Measurements from ENCODE around the gene TRIM16.
"Not testable (repeated sequence)": the region's sequence is repeated elsewhere in the genome, so short reads cannot be mapped to it uniquely, and the experiment has no call there.

TRIM16 gene

DNA sequence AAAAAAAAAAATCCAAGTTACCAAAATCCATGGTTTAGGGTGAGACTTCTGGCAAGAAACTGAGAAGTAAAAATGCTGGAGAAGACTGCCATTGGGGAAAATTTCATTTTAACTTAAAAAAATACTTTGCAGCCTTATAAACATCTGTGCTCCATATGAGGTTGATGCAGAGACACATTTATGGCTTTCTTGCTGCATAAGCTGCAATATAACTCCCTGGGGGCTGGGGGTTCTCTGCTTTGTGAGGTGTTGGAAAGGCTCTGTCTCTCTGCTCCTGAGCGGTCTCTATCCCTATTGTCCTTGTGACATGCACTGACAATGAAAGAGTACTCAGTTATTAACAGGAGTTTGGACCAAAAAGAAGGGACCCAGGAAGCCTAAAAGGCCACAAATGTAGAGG, 71.0 kb downstream of the TRIM16 start:
- not testable (repeated sequence) for DNase-seq

DNA sequence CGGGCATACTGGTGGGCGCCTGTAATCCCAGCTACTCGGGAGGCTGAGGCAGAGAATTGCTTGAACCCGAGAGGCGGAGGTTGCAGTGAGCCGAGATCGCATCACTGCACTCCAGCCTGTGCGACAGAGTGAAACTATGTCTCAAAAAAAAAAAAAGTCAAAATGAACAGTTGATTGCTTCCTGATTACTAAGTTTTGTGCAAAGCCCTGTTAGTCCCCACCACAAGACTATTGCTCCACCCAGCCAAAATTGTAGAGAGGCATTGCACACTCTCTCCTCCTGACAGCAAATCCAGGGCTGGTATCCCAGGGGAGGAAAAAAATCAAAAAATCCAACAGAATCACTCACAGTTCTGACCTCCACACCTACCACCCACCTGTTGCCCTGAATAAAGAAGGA, 91.2 kb downstream of the TRIM16 start:
- DNase-seq = not testable (repeated sequence)

DNA sequence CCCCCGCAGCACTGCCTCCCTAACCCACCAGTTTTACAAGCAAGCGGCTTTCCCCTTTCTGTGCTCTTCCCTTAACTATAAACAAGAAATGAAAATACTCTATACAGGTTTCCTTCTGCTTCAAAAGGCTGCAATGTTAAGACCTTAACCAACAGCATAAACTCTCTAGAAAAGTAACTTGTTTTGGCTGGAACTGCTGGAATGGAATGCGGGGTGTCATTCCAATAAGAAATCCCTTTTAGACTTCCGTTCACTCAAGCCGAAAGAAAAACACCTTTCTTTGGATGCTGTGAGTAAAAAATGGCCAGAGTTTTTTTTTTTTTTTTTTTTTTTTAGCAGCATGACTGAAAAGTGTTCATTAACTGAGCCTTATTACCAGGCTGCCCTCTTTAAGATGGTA, 92.1 kb downstream of the TRIM16 start:
- not testable (repeated sequence) for DNase-seq

DNA sequence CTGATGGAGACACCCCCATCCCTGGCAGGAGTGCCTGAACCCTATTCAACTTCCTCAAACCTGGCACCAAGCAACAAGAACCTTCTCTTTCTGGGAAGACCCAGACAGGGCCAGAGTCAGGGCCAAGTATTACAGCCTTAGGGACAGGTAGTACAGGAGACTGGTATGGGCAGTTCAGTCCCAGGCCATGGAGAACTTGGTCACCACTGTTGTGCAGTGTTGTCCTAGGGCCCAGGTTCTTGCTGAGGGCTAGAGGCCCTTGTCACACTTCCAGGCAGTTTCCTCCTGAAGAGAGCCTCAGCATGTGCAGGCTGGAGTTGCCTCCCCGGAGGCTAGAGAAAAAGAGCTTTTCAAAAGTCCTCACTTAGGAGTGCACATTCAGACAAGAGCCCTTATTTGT, 93.3 kb downstream of the TRIM16 start:
- not testable (repeated sequence) for DNase-seq

DNA sequence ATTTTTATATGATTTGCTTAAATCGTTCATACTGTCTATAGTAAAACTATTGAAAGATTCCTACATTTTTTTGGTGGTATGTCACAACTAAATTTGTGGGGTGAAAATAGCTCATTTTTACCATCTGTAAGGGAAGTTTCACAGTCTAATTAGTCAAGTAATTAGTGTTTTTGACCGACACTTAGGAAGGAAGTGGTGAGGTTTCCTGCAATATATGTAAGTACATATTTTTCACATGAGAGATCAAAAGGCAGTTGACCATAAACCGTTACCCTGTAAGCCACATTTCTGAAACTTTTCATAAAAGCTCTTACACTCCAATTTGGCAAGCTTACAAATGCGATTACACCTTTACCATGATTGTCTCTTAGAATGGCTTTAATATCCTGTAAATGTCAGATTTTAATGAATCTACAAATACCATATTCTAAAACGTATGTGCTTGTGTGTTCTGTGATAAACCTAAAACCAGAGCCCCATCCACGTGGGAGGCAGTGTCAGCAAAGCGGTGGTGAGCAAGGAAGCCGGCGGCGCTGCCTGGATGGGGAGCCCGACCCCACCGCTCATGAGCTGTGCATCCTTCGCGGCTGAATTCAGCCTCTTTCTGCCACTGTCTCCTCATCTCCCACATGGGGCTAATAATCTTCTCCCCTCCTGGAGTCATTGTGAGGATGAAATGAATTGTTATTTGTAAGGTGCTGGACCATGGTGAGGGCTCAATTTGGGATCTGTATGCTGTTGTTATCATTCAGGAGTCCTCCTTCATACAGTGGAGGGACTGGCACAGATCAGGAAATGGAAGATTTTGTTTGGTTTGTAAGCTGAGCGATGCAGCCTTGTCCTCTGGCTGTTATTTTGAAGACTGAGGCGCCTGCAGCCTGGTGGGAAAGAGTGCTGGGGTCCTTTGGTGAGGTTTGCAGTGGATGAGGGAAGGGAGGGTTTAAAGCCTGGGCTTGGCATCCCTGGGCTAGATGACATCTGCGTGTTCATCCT, 94.3 kb downstream of the TRIM16 start:
- not testable (repeated sequence) for DNase-seq

DNA sequence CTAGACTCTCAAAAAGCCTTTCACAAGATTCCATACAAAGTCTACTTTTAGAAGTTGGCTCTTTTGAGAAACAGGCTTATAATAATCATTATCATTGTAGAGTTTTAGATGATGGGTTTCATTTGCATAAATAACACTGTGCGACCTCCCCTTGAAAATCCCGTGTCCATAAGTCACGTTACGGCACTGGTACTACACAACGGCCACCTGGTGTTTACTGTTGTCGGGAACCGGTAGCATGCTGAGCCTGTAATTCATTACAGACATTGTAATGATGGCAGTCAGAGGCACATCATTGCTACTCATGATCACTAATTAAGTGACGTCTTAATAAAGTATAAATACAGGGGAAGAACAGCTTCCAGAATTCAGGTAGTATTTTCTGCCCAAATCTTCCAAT, 96.1 kb downstream of the TRIM16 start:
- DNase-seq = not testable (repeated sequence)

DNA sequence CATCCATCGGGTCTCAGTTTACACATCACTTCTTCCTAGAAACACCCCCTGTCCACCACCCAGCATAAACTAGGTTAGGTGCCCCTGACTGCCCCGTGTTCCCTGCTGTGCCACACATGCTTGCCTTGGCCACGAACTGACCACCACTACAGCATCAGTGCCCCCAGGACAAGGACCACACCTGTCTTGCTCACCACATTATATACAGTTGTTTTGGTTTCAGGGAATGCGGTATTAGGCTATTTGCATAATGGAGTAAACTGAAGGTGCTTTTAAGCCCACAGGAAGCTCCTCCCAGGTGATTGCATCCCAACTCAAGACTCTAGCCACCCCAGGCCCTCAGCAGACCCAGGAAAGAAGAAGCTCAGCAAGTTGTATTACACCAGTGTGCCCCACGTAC, 100.8 kb downstream of the TRIM16 start:
- not testable (repeated sequence) for DNase-seq

DNA sequence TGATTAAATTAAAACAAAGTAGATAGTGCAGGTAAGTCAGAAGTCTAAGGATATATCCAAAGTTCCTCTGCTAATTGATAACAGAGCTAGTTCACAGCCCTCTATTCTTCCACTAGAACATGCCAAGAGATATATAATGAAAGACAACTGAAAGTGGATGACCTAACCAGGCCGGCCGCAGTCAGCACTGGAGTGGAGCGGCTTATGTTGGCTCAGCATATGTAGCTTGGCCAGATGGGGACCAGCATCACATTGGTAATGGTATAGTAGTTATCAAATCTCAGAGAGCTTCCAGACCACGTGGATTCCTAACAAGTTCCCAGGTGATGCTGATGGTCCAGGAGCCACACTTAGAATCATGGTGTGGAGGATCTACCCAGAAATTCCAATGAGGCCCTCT, 102.6 kb downstream of the TRIM16 start:
- not testable (repeated sequence) for DNase-seq
